GM13976 (cell line): ENCODE data around the gene SEPTIN1.

ENCODE experiments used
- DNase-seq: peaks from one replicate; pipeline ENCODE4 v3.0.0; 2012; ENCODE audit warnings: low spot score
- CTCF ChIP-seq: IDR thresholded peaks from 2 replicates; pipeline ENCODE4 v1.5.1; 2012; ENCODE audit warnings: borderline replicate concordance, mild to moderate bottlenecking; ENCODE audit not compliant: insufficient read depth; ENCODE audit errors: extremely low read depth, missing control alignments, control extremely low read depth
- in situ Hi-C: fragments of 300-500 bp; cut with MboI; formaldehyde crosslinking; loops from one replicate; pipeline ENCODE4 v1.12.0; 2022; ENCODE audit warnings: low sequenced_read_pairs, mixed read lengths, inconsistent platforms; ENCODE audit not compliant: unreplicated experiment

Gene SEPTIN1

GRCh38 chr16:30354423-30355143 lies 27.8 kb downstream of the SEPTIN1 start:
- TF ChIP-seq CTCF: no peak
- in situ Hi-C loops: no loop called here
- DNase-seq: no peak

GRCh38 chr16:30353438-30354129 lies 28.8 kb downstream of the SEPTIN1 start:
- TF ChIP-seq CTCF: no peak
- in situ Hi-C loops: no loop called here
- no peak for DNase-seq

- no peak for TF ChIP-seq CTCF
- in situ Hi-C loops: no loop called here
- DNase-seq: no peak
Measured at GRCh38 chr16:30352488-30353401, 29.6 kb downstream of the SEPTIN1 start.

GRCh38 chr16:30351586-30352419 lies 30.6 kb downstream of the SEPTIN1 start:
- no peak for DNase-seq
- in situ Hi-C loops: no loop called here
- no peak for TF ChIP-seq CTCF

GRCh38 chr16:30351001-30351441 lies 31.3 kb downstream of the SEPTIN1 start:
- in situ Hi-C loops: no loop called here
- no peak for TF ChIP-seq CTCF

More at GRCh38 chr16:30351001-30351441, 31.3 kb downstream of the SEPTIN1 start:
- no peak for DNase-seq
